Stomach (tissue), 9 donors: ENCODE data around the gene SLC35E3. TPM values are rescaled to one million over a fixed set of nuclear protein-coding genes. Genes with fewer than 3 reads are reported as not detected.
"Not testable (repeated sequence)": the region's sequence is repeated elsewhere in the genome, so short reads cannot be mapped to it uniquely, and the experiment has no call there.

Experiments used
- DNase-seq, 2 donors: peaks; one replicate each; pipeline versions ENCODE4 v3.0.0 to v3.0.0-alpha.2; 2013 to 2019
- H3K27ac ChIP-seq, 5 donors: fragments of 200-600 bp in 4 of 5; sonication (generic) in 4 of 5; one replicate each; pipeline ENCODE4 v1.5.1; 2013 to 2019; ENCODE audit warnings: mild to moderate bottlenecking in 1 of 5, moderate library complexity in 1 of 5
- H3K27me3 ChIP-seq, 3 donors: fragments of 200-600 bp; sonication (generic); one replicate each; pipeline ENCODE4 v1.5.1; 2017 to 2019; ENCODE audit warnings: mixed run types in 1 of 3
- H3K36me3 ChIP-seq, 4 donors: fragments of 200-600 bp; sonication (generic); 1 replicate in 3 of 4; 2 replicates in 1 of 4; pipeline ENCODE4 v1.5.1; 2016 to 2019
- H3K4me1 ChIP-seq, 4 donors: fragments of 200-600 bp; sonication (generic); one replicate each; pipeline ENCODE4 v1.5.1; 2016 to 2019
- H3K4me3 ChIP-seq, 4 donors: fragments of 200-600 bp; sonication (generic) in 3 of 4; one replicate each; pipeline ENCODE4 v1.5.1; 2016 to 2019; ENCODE audit warnings: mild to moderate bottlenecking in 1 of 4
- H3K9me3 ChIP-seq, 4 donors: fragments of 200-600 bp; sonication (generic); one replicate each; pipeline ENCODE4 v1.5.1; 2016 to 2019
- EP300 ChIP-seq: sonication (generic); formaldehyde crosslinking; IDR thresholded peaks from one replicate; pipeline ENCODE4 v1.6.1; 2017; ENCODE audit warnings: antibody characterized with exemption
- POLR2A ChIP-seq, 4 donors: fragments of 450-650 bp; IDR thresholded peaks; one replicate each; pipeline ENCODE4 v1.6.1; 2016; ENCODE audit warnings: antibody characterized with exemption in 4 of 4, control low read depth in 2 of 4, mild to moderate bottlenecking in 1 of 4, moderate library complexity in 1 of 4
- POLR2AphosphoS5 ChIP-seq, 3 donors: sonication (generic); formaldehyde crosslinking; IDR thresholded peaks; one replicate each; pipeline ENCODE4 v1.6.1; 2016; ENCODE audit warnings: antibody characterized with exemption in 3 of 3
- WGBS, 5 donors: extraction: QIAGEN DNeasy Blood & Tissue Kit in 3 of 5; methylation state at CpG; one replicate each; pipeline versions ENCODE4 v1.1.5 to v1.1.7; 2013 to 2018; 5-methylcytosine and 5-hydroxymethylcytosine counted together
- intact Hi-C: fragments of 100-400 bp; cut with DNase I; formaldehyde crosslinking; loops from one replicate; pipeline ENCODE4 v1.15.1; 2023; ENCODE audit warnings: low total_unique reads
- polyA plus RNA-seq, 3 donors: library from polyadenylated mRNA; stranded (reverse); fragments of 200-250 nt; gene quantifications; one replicate each; pipeline ENCODE4 v1.2.3, GENCODE V29; 2013
- total RNA-seq, 5 donors: library from RNA; depleted of rRNA; stranded (reverse); fragments of >200 nt; gene quantifications; one replicate each; pipeline versions ENCODE4 v1.1.0 to v1.2.3, GENCODE V29; 2014 to 2016
- TF ChIP-seq, protein P1 (sequence below), 7 experiments: fragments of 450-650 bp in 4 of 7; fragments of 200-600 bp in 3 of 7; sonication (generic) in 3 of 7; IDR thresholded peaks; one replicate each; pipeline ENCODE4 v1.5.1; 2016 to 2019; ENCODE audit warnings: antibody characterized with exemption in 7 of 7, control low read depth in 2 of 7, mild to moderate bottlenecking in 1 of 7
- donor health status: healthy with polysubstance abuse.
- donor health status: Bipolar disorder and iron deficiency.
- donor health status: healthy.

Gene SLC35E3
- total and polyA plus RNA-seq, 8 donors, result under 0.01 to 5.9 (median 1.9) TPM

DNA sequence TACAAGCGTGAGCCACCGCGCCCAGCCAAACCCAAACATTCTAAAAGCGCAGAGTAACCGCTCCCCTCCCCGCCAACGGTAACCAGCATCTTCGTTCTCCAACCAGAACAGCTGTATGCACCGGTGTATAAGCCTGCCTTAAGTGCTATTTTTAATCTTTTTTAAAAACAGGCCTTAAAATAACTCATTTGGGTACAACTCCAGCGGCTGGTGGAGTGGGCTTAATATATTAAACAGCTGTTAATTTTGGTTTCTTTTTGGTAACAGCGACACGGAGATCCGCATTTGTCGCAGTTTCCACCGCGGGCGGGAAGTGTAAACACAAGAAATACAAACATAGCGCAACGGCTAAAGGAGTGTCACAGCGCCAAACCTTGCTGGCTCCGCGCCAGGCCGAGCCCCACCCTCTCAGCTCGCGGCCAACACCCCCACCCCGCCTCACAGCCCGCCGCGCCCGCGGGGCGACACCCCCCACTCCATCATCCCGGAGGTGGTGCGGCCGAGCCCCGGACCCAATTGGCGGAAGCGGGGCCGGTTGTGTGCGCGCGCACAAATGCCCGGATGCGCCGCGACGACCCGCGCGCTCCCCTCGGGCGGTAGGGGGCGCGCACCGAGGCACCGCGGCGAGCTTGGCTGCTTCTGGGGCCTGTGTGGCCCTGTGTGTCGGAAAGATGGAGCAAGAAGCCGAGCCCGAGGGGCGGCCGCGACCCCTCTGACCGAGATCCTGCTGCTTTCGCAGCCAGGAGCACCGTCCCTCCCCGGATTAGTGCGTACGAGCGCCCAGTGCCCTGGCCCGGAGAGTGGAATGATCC is 61.8 kb downstream of the SLC35E3 start, which contains the start of gene MDM2:
MDM2 (plus strand) TSS at position 602 of the 812 bp plus-strand sequence. CDS start 301 bp downstream, outside the sequence.
- intact Hi-C loops, result loop anchor here (10.0 kb wide), 1 partner anchor 63 kb away; the partner anchor contains the start of gene SLC35E3
- H3K4me3 ChIP-seq, result peak within 1 kb of the TSS; percentile 62 to 99 (median 86)
- H3K27me3 ChIP-seq, result no peaks in the 10 kb centered on the region
- TF ChIP-seq POLR2AphosphoS5 (IDR thresholded peaks at IDR 0.05) (peak; percentile 88 to 97 (median 95)), EP300 (no peak), POLR2A (IDR thresholded peaks at IDR 0.05) (peak in 1 of 4 donors; percentile 84)
- TF ChIP-seq, protein P1, sequence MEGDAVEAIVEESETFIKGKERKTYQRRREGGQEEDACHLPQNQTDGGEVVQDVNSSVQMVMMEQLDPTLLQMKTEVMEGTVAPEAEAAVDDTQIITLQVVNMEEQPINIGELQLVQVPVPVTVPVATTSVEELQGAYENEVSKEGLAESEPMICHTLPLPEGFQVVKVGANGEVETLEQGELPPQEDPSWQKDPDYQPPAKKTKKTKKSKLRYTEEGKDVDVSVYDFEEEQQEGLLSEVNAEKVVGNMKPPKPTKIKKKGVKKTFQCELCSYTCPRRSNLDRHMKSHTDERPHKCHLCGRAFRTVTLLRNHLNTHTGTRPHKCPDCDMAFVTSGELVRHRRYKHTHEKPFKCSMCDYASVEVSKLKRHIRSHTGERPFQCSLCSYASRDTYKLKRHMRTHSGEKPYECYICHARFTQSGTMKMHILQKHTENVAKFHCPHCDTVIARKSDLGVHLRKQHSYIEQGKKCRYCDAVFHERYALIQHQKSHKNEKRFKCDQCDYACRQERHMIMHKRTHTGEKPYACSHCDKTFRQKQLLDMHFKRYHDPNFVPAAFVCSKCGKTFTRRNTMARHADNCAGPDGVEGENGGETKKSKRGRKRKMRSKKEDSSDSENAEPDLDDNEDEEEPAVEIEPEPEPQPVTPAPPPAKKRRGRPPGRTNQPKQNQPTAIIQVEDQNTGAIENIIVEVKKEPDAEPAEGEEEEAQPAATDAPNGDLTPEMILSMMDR (IDR thresholded peaks at IDR 0.05), result peak in 5 of 7 experiments; percentile 64 to 91 (median 83)
- peaks cover 10 to 27% (median 26%) of the 10 kb centered on the region in 4 donors for H3K36me3 ChIP-seq
- H3K9me3 ChIP-seq, result no peaks in the 10 kb centered on the region
- peak; percentile 97 to 98 for DNase-seq
- peaks cover 21 to 65% (median 48%) of the 10 kb centered on the region in 4 donors for H3K4me1 ChIP-seq
- H3K27ac ChIP-seq, result peak within 1 kb of the TSS; percentile 98 to 100 (median 99)
- 0% methylated on average over 45 to 72 of the region's 72 CpGs for WGBS, 5 donors

DNA sequence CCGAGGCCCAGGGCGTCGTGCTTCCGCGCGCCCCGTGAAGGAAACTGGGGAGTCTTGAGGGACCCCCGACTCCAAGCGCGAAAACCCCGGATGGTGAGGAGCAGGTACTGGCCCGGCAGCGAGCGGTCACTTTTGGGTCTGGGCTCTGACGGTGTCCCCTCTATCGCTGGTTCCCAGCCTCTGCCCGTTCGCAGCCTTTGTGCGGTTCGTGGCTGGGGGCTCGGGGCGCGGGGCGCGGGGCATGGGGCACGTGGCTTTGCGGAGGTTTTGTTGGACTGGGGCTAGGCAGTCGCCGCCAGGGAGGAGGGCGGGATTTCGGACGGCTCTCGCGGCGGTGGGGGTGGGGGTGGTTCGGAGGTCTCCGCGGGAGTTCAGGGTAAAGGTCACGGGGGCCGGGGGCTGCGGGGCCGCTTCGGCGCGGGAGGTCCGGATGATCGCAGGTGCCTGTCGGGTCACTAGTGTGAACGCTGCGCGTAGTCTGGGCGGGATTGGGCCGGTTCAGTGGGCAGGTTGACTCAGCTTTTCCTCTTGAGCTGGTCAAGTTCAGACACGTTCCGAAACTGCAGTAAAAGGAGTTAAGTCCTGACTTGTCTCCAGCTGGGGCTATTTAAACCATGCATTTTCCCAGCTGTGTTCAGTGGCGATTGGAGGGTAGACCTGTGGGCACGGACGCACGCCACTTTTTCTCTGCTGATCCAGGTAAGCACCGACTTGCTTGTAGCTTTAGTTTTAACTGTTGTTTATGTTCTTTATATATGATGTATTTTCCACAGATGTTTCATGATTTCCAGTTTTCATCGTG is 62.6 kb downstream of the SLC35E3 start:
- H3K27ac ChIP-seq, result peak overlapping the region; percentile 98 to 100 (median 99)
- no peaks in the 10 kb centered on the region for H3K27me3 ChIP-seq
- peaks cover 22 to 73% (median 52%) of the 10 kb centered on the region in 4 donors for H3K4me1 ChIP-seq
- no peaks in the 10 kb centered on the region for H3K9me3 ChIP-seq
- peaks cover 11 to 35% (median 33%) of the 10 kb centered on the region in 4 donors for H3K36me3 ChIP-seq
- peak; percentile 79 to 91 for DNase-seq
- TF ChIP-seq POLR2AphosphoS5 (IDR thresholded peaks at IDR 0.05) (peak; percentile 32 to 88 (median 82)), EP300 (no peak), POLR2A (IDR thresholded peaks at IDR 0.05) (peak in 1 of 4 donors; percentile 55)
- TF ChIP-seq, protein P1 (IDR thresholded peaks at IDR 0.05), result no peak
- peak overlapping the region; percentile 62 to 99 (median 86) for H3K4me3 ChIP-seq
- intact Hi-C loops, result loop anchor here (10.0 kb wide), 1 partner anchor 64 kb away; the partner anchor contains the start of gene SLC35E3
- 0 to 1% (median 0%) methylated on average over 14 to 61 of the region's 61 CpGs for WGBS, 5 donors

DNA sequence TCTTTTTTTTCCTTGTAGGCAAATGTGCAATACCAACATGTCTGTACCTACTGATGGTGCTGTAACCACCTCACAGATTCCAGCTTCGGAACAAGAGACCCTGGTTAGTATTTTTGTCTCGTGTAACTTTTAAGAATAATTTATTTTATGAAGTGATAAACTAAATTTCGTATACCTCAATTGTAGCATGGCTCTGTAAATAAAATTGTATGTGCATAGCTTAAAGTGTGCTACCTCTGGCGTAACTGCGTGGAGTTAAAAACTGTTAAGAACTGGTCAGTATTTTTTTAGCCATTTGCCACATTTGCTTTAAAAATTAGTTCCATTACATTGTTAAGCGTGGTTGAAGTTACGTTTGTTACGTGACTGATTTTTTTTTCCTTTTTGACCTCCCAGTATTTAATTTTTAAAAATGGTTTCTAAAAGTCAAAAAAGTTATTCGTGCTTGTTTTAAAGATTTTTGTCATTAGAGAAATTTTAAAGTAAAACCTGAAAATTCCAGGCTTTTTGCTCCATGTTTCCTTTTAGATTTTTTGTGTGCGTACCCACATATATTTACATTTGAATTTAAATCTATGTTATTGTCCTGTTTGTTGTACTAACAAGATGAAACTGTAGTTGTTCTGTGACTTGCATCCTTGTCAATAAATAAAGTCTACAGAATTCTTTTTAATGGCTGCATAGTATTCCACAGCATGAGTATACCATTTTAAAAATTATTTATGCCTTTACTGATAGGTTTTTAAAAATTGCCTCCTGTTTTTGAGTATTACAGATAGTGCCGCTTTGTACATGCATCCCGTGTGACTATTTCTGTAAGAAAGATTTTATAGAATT is 63.4 kb downstream of the SLC35E3 start:
- intact Hi-C loops, result loop anchor here (10.0 kb wide), 1 partner anchor 65 kb away; the partner anchor contains the start of gene SLC35E3
- WGBS, 5 donors, result 66 to 71% (median 69%) methylated on average over 12 of the region's 12 CpGs
- H3K27me3 ChIP-seq, result no peaks in the 10 kb centered on the region

DNA sequence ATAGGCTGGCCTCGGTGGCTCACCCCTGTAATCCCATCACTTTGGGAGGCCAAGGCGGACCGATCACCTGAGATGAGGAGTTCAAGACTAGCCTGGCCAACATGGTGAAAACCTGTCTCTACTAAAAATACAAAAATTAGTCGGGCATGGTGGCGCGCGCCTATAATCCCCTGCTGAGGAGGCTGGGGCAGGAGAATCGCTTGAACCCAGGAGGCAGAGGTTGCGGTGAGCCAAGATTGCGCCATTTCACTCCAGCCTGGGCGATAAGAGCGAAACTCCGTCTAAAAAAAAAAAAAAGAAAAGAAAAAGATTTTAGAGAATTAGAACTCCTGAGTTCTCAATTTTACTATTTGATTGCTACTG is 64.0 kb downstream of the SLC35E3 start:
- H3K9me3 ChIP-seq, DNase-seq, intact Hi-C loops, H3K27ac ChIP-seq, H3K27me3 ChIP-seq: not testable (repeated sequence)
- Histone ChIP-seq H3K4me3 (peak overlapping the region in 2 of 4 donors; percentile 62 to 78), H3K4me1 (peaks cover 26 to 73% (median 55%) of the 10 kb centered on the region in 4 donors), H3K36me3 (peaks cover 25 to 49% (median 47%) of the 10 kb centered on the region in 4 donors)
- WGBS, 5 donors, result 97 to 98% (median 98%) methylated on average over 13 of the region's 13 CpGs

More for the DNA sequence above, 63.4 kb downstream of the SLC35E3 start:
- H3K27ac ChIP-seq, result peak overlapping the region in 4 of 5 donors; percentile 98 to 100 (median 100)
- H3K4me1 ChIP-seq, result peaks cover 21 to 69% (median 54%) of the 10 kb centered on the region in 4 donors
- H3K4me3 ChIP-seq, result peak overlapping the region; percentile 62 to 99 (median 86)
- no peak for DNase-seq
- no peaks in the 10 kb centered on the region for H3K9me3 ChIP-seq
- TF ChIP-seq EP300 (no peak), POLR2AphosphoS5 (IDR thresholded peaks at IDR 0.05) (no peak), POLR2A (IDR thresholded peaks at IDR 0.05) (no peak)
- TF ChIP-seq, protein P1 (IDR thresholded peaks at IDR 0.05), result no peak
- peaks cover 19 to 43% (median 41%) of the 10 kb centered on the region in 4 donors for H3K36me3 ChIP-seq

DNA sequence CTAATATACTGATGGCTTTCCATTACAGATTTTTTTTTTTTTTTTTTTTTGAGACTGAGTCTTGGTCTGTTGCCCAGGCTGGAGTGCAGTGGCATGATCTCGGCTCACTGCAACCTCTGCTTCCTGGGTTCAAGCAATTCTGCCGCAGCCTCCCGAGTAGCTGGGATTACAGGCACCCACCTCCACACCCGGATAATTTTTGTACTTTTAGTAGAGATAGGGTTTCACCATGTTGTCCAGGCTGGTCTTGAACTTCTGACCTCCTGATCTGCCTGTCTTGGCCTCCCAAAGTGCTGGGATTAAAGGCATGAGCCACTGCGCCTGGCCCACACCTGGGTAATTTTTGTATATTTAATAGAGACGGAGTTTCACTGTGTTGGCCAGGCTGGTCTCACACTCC is 65.6 kb downstream of the SLC35E3 start:
- peaks cover 29 to 65% (median 62%) of the 10 kb centered on the region in 4 donors for H3K36me3 ChIP-seq
- intact Hi-C loops, H3K27me3 ChIP-seq, H3K9me3 ChIP-seq, H3K27ac ChIP-seq, DNase-seq: not testable (repeated sequence)
- 73 to 87% (median 76%) methylated on average over 6 of the region's 6 CpGs for WGBS, 5 donors
- H3K4me1 ChIP-seq, result peaks cover 26 to 85% (median 54%) of the 10 kb centered on the region in 4 donors
- peak overlapping the region in 1 of 4 donors; percentile 2 for H3K4me3 ChIP-seq
